Testis (tissue), 2 donors: ENCODE measurements around the gene ARHGEF16.

Experiments
- POLR2A ChIP-seq: fragments of 450-650 bp; IDR thresholded peaks from one replicate; pipeline ENCODE4 v1.6.1; 2017; ENCODE audit warnings: antibody characterized with exemption, mild to moderate bottlenecking, moderate library complexity
- TF ChIP-seq, protein P1 (sequence below), 3 experiments: fragments of 450-650 bp in 2 of 3; fragments of 200-600 bp in 1 of 3; sonication (generic) in 1 of 3; IDR thresholded peaks; one replicate each; pipeline ENCODE4 v1.5.1; 2016 to 2019; ENCODE audit warnings: antibody characterized with exemption in 3 of 3, mild to moderate bottlenecking in 2 of 3, moderate library complexity in 1 of 3

DNA sequence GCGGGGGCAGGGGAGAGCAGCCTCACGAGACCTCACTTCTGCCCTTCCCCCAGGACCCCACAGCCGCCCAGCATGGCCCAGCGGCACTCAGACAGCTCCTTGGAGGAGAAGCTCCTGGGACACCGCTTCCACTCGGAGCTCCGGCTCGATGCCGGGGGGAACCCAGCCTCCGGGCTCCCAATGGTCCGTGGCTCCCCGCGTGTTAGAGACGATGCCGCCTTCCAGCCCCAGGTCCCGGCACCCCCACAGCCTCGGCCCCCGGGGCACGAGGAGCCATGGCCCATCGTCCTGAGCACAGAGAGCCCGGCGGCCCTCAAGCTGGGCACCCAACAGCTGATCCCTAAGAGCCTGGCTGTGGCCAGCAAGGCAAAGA lies 8.5 kb downstream of the ARHGEF16 start:
- TF ChIP-seq POLR2A = no peak
- TF ChIP-seq, protein P1, sequence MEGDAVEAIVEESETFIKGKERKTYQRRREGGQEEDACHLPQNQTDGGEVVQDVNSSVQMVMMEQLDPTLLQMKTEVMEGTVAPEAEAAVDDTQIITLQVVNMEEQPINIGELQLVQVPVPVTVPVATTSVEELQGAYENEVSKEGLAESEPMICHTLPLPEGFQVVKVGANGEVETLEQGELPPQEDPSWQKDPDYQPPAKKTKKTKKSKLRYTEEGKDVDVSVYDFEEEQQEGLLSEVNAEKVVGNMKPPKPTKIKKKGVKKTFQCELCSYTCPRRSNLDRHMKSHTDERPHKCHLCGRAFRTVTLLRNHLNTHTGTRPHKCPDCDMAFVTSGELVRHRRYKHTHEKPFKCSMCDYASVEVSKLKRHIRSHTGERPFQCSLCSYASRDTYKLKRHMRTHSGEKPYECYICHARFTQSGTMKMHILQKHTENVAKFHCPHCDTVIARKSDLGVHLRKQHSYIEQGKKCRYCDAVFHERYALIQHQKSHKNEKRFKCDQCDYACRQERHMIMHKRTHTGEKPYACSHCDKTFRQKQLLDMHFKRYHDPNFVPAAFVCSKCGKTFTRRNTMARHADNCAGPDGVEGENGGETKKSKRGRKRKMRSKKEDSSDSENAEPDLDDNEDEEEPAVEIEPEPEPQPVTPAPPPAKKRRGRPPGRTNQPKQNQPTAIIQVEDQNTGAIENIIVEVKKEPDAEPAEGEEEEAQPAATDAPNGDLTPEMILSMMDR (IDR thresholded peaks at IDR 0.05) = no peak
